GM12878 (cell line): ENCODE results near the gene MEAK7. TPM values are rescaled to one million over a fixed set of nuclear protein-coding genes. Genes with fewer than 3 reads are reported as not detected.

Experiments used
- ATAC-seq: fragments of 200-7000 bp; cut with Tn5 transposase; 3 replicates; pipeline ENCODE4 v1.9.1; 2020; ENCODE audit warnings: mild to moderate bottlenecking, moderate library complexity
- BruUV-seq: library from RNA; stranded (reverse); fragments of 400-500 nt; replicated peaks from 2 replicates; lab custom pipeline; 2021; lab: Mats Ljungman, UMichigan
- CTCF ChIA-PET: fragments of 300-600 bp; sonication (Branson Sonifier 250); formaldehyde crosslinking; extraction: SDS; loops from one replicate; lab custom pipeline; 2021; ENCODE audit warnings: inconsistent platforms; lab: Yijun Ruan, JAX
- POLR2A ChIA-PET: fragments of 350-600 bp; formaldehyde crosslinking; extraction: SDS; loops from one replicate; lab custom pipeline; 2021; ENCODE audit warnings: inconsistent platforms; lab: Charles Lee
- RAD21 ChIA-PET: fragments of 300-600 bp; sonication (Branson Sonifier 250); formaldehyde crosslinking; loops from one replicate; lab custom pipeline; 2023; ENCODE audit warnings: antibody characterized with exemption; ENCODE audit not compliant: unreplicated experiment; lab: Charles Lee
- SMC1A ChIA-PET: fragments of 300-600 bp; sonication (Branson Sonifier 250); formaldehyde crosslinking; loops from one replicate; lab custom pipeline; 2023; ENCODE audit not compliant: unreplicated experiment, uncharacterized antibody; lab: Charles Lee
- DNase-seq: peaks from one replicate; pipeline ENCODE4 v3.0.0-alpha.2; 2011; ENCODE audit warnings: low read depth, low spot score
- FAIRE-seq: peaks from 3 replicates; lab custom pipeline; 2011; peaks lifted over from hg19 to GRCh38; lab: Jason Lieb, UNC
- H2AFZ ChIP-seq: 2 replicates; pipeline ENCODE4 v1.6.0; 2011; ENCODE audit warnings: low read depth, low read length, control low read depth; ENCODE audit not compliant: control insufficient read depth
- H3K27ac ChIP-seq: 2 replicates; pipeline ENCODE4 v1.5.1; 2011; ENCODE audit warnings: control low read depth; ENCODE audit not compliant: control insufficient read depth, insufficient read depth
- H3K27me3 ChIP-seq, 2 experiments: replicated peaks in 1 of 2; 2 replicates each; pipeline versions ENCODE4 v1.6.0 to v1.6.1; 2011; ENCODE audit warnings: low read length in 1 of 2; ENCODE audit not compliant: control insufficient read depth in 2 of 2, insufficient read depth in 2 of 2
- H3K36me3 ChIP-seq, 2 experiments: 2 replicates each; pipeline ENCODE4 v1.5.1; 2011; ENCODE audit warnings: low read length in 1 of 2; ENCODE audit not compliant: control insufficient read depth in 2 of 2, insufficient read depth in 2 of 2
- H3K4me1 ChIP-seq: 2 replicates; pipeline ENCODE4 v1.6.1; 2011; ENCODE audit warnings: mild to moderate bottlenecking, low read length, moderate library complexity, mixed read lengths; ENCODE audit not compliant: control insufficient read depth, insufficient read depth
- H3K4me2 ChIP-seq: 2 replicates; pipeline ENCODE4 v1.6.0; 2011; ENCODE audit warnings: control low read depth; ENCODE audit not compliant: control insufficient read depth, insufficient read depth
- H3K4me3 ChIP-seq: fragments of 200-600 bp; sonication (generic); 2 replicates; pipeline ENCODE4 v1.5.1; 2016
- H3K79me2 ChIP-seq: 2 replicates; pipeline ENCODE4 v1.6.0; 2011; ENCODE audit warnings: low read length; ENCODE audit not compliant: control insufficient read depth, insufficient read depth
- H3K9ac ChIP-seq: 2 replicates; pipeline ENCODE4 v1.8.0; 2011; ENCODE audit warnings: low read length, control low read depth, mixed read lengths; ENCODE audit not compliant: control insufficient read depth, insufficient read depth
- H3K9me3 ChIP-seq: replicated peaks from 3 replicates; pipeline ENCODE4 v1.5.1; 2011; ENCODE audit warnings: mild to moderate bottlenecking, low read length; ENCODE audit not compliant: control insufficient read depth, insufficient read depth
- H4K20me1 ChIP-seq: 2 replicates; pipeline ENCODE4 v1.6.0; 2011; ENCODE audit not compliant: control insufficient read depth, insufficient read depth
- BACH1 ChIP-seq: fragments of 450-650 bp; IDR thresholded peaks from 2 replicates; pipeline ENCODE4 v1.6.1; 2017; ENCODE audit warnings: mild to moderate bottlenecking, borderline replicate concordance
- ESRRA ChIP-seq: IDR thresholded peaks from 2 replicates; pipeline ENCODE4 v1.6.1; 2012; ENCODE audit warnings: mild to moderate bottlenecking, low read length, improper control_type of control experiment
- HDAC2 ChIP-seq: fragments of 200-600 bp; sonication (generic); IDR thresholded peaks from 2 replicates; pipeline ENCODE4 v1.6.1; 2017
- MEF2B ChIP-seq: fragments of 450-650 bp; IDR thresholded peaks from 2 replicates; pipeline ENCODE4 v1.6.1; 2018; ENCODE audit warnings: mild to moderate bottlenecking, moderate library complexity; ENCODE audit not compliant: partially characterized antibody, poor library complexity, severe bottlenecking
- NFYB ChIP-seq: IDR thresholded peaks from 2 replicates; pipeline ENCODE4 v1.6.1; 2011; ENCODE audit warnings: low read depth, mild to moderate bottlenecking, low read length, improper control_type of control experiment, moderate library complexity; ENCODE audit not compliant: insufficient read depth
- TCF12 ChIP-seq: IDR thresholded peaks from 2 replicates; pipeline ENCODE4 v1.6.1; 2011; ENCODE audit warnings: low read depth, mild to moderate bottlenecking, low read length
- WGBS: methylation state at CpG from one replicate; pipeline ENCODE4 v1.1.6; 2016; ENCODE audit warnings: low lambda C conversion rate; ENCODE audit not compliant: insufficient replicate concordance, insufficient coverage; ENCODE audit errors: missing lambda C conversion rate; 5-methylcytosine and 5-hydroxymethylcytosine counted together
- in situ Hi-C: fragments of 300-500 bp; cut with MboI; formaldehyde crosslinking; loops from 9 replicates; pipeline ENCODE4 v1.14.3; 2018; ENCODE audit warnings: mixed read lengths
- intact Hi-C: fragments of 100-400 bp; cut with micrococcal nuclease; formaldehyde crosslinking; loops from one replicate; pipeline ENCODE4 v1.14.2; 2022; ENCODE audit not compliant: unreplicated experiment
- polyA plus RNA-seq, 11 experiments: library from polyadenylated mRNA; depleted of rRNA in 4 of 11; unstranded in 6 of 11; stranded (reverse) in 5 of 11; fragments of >200 nt; fragmentation: Nextera tagmentation in 4 of 11; fragmentation: Illumina TruSeq in 1 of 11; extraction: Ambion mirVana in 4 of 11; extraction: Trizol in 1 of 11; gene quantifications; 1 replicate in 1 of 11; 2 replicates in 10 of 11; pipeline versions ENCODE4 v1.2.1 to v1.2.3, GENCODE V29; 2011 to 2016; ENCODE audit warnings: inconsistent platforms in 2 of 11, missing spikeins in 2 of 11, low read depth in 1 of 11
- total RNA-seq, 4 experiments: library from RNA; depleted of rRNA in 3 of 4; stranded (reverse); fragments of >200 nt in 3 of 4; fragmentation: Illumina TruSeq in 1 of 4; extraction: Trizol in 1 of 4; gene quantifications; 2 replicates each; pipeline versions ENCODE4 v1.2.1 to v1.2.3, GENCODE V29; 2013 to 2021

MEAK7 gene
- total and polyA plus RNA-seq, 10 of the 15 experiments (the other 5 are each of a cell fraction or from before 2014, with no cell fraction given), result 1.4 to 11.9 (median 6.4) TPM

GRCh38 chr16:84547546-84548061, 43.1 kb upstream of the MEAK7 start:
- no TSS peak for BruUV-seq
- FAIRE-seq (no peak), ATAC-seq (no peak), DNase-seq (no peak)
- TF ChIP-seq MEF2B (no peak), NFYB (no peak), BACH1 (no peak), ESRRA (no peak)
- H3K27me3 ChIP-seq, result peaks cover 0 to 2% of the 10 kb centered on the region in 2 experiments; a peak in 1 of 4 replicates
- no peak overlapping the region for H3K9ac ChIP-seq
- H3K27ac ChIP-seq, result no peak overlapping the region
- POLR2A ChIA-PET, result interaction anchor here (0.9 kb wide), 1 partner anchor 34 kb away, joined by 3 read pairs; no protein-coding TSS in a partner anchor
- H3K4me3 ChIP-seq, result no peak overlapping the region
- no peaks in the 10 kb centered on the region for H3K9me3 ChIP-seq
- H2AFZ ChIP-seq, result no peak overlapping the region
- no peaks in the 10 kb centered on the region for H4K20me1 ChIP-seq
- H3K79me2 ChIP-seq, result no peaks in the 10 kb centered on the region
- WGBS, result 58% methylated on average over 11 of the region's 12 CpGs
- intact Hi-C loops, result no loop called here
- in situ Hi-C loops, result no loop called here
- H3K36me3 ChIP-seq, result no peaks in the 10 kb centered on the region
- SMC1A ChIA-PET, result interaction anchor here (0.6 kb wide), 1 partner anchor 15 kb away, joined by 3 read pairs; no protein-coding TSS in a partner anchor
- no peak overlapping the region for H3K4me2 ChIP-seq
- peaks cover 12% of the 10 kb centered on the region for H3K4me1 ChIP-seq
- CTCF ChIA-PET, result no interaction called here
- RAD21 ChIA-PET, result no interaction called here

- in situ Hi-C loops, result no loop called here
- no peak overlapping the region for H3K4me3 ChIP-seq
- ChIA-PET CTCF (no interaction called here), SMC1A (interaction anchor here (0.6 kb wide), 1 partner anchor 14 kb away, joined by 3 read pairs; no protein-coding TSS in a partner anchor), POLR2A (interaction anchor here (0.9 kb wide), 1 partner anchor 33 kb away, joined by 3 read pairs; no protein-coding TSS in a partner anchor), RAD21 (no interaction called here)
- H3K79me2 ChIP-seq, result no peaks in the 10 kb centered on the region
- H3K4me2 ChIP-seq, result no peak overlapping the region
- no peaks in the 10 kb centered on the region for H4K20me1 ChIP-seq
- H3K9ac ChIP-seq, result no peak overlapping the region
- H3K27ac ChIP-seq, result no peak overlapping the region
- H2AFZ ChIP-seq, result no peak overlapping the region
- no peaks in the 10 kb centered on the region for H3K36me3 ChIP-seq
- H3K9me3 ChIP-seq, result no peaks in the 10 kb centered on the region
- peaks cover 0 to 2% of the 10 kb centered on the region in 2 experiments; a peak in 1 of 4 replicates for H3K27me3 ChIP-seq
- no peak for FAIRE-seq
- intact Hi-C loops, result no loop called here
- DNase-seq, result no peak
- TF ChIP-seq HDAC2 (no peak), TCF12 (no peak)
- peaks cover 6% of the 10 kb centered on the region for H3K4me1 ChIP-seq
- ATAC-seq, result no peak
- 68% methylated on average over 22 of the region's 22 CpGs for WGBS
- BruUV-seq, result no TSS peak
Measured at GRCh38 chr16:84546669-84547545, 42.4 kb upstream of the MEAK7 start.
